Measurements from ENCODE around the gene GASK1A.

The GASK1A gene

GRCh38 chr3:43014241-43014640, 35.1 kb downstream of the GASK1A start:
- DNase-seq (ENCODE audit: low read depth), result no peak
- no peak overlapping the region for H3K4me3 ChIP-seq (ENCODE audit: low read depth, low read length)
- TF ChIP-seq, protein P1, sequence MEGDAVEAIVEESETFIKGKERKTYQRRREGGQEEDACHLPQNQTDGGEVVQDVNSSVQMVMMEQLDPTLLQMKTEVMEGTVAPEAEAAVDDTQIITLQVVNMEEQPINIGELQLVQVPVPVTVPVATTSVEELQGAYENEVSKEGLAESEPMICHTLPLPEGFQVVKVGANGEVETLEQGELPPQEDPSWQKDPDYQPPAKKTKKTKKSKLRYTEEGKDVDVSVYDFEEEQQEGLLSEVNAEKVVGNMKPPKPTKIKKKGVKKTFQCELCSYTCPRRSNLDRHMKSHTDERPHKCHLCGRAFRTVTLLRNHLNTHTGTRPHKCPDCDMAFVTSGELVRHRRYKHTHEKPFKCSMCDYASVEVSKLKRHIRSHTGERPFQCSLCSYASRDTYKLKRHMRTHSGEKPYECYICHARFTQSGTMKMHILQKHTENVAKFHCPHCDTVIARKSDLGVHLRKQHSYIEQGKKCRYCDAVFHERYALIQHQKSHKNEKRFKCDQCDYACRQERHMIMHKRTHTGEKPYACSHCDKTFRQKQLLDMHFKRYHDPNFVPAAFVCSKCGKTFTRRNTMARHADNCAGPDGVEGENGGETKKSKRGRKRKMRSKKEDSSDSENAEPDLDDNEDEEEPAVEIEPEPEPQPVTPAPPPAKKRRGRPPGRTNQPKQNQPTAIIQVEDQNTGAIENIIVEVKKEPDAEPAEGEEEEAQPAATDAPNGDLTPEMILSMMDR (IDR thresholded peaks at IDR 0.05; ENCODE audit: low read depth, low read length), result no peak
- TF ChIP-seq POLR2A (IDR thresholded peaks at IDR 0.05; ENCODE audit: extremely low read depth, insufficient read length), result no peak
- TF ChIP-seq MAX (IDR thresholded peaks at IDR 0.05; ENCODE audit: low read depth, low read length), result no peak
- TF ChIP-seq MYC (IDR thresholded peaks at IDR 0.05; ENCODE audit: low read depth, low read length), result no peak

DNA sequence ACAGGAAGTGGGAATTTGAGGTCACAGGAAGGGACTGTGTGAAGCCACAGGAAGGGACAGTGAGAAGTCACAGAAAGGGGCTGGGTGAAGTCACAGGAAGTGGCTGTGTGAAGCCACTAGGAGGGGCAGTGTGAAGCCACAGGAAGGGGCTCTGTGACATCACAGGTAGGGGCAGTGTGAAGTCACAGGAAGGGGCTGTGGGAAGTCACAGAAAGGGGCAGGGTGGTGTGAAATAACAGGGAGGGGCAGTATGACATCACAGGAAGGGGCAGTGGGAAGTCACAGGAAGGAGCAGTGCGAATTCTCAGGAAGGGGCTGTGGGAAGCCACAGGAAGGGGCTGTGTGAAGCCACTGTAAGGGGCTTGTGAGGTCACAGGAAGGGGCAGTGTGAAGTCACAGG, 35.8 kb downstream of the GASK1A start:
- H3K4me3 ChIP-seq (ENCODE audit: low read depth, low read length), result no peak overlapping the region
- no peak for DNase-seq (ENCODE audit: low read depth)
- TF ChIP-seq MAX (IDR thresholded peaks at IDR 0.05; ENCODE audit: low read depth, low read length), result no peak
- TF ChIP-seq, protein P1 (IDR thresholded peaks at IDR 0.05; ENCODE audit: low read depth, low read length), result no peak
- TF ChIP-seq POLR2A (IDR thresholded peaks at IDR 0.05; ENCODE audit: extremely low read depth, insufficient read length), result no peak

GRCh38 chr3:43015572-43015971, 36.5 kb downstream of the GASK1A start:
- DNase-seq (ENCODE audit: low read depth), result no peak
- H3K4me3 ChIP-seq (ENCODE audit: low read depth, low read length), result no peak overlapping the region
- TF ChIP-seq, protein P1 (IDR thresholded peaks at IDR 0.05; ENCODE audit: low read depth, low read length), result no peak
- no peak for TF ChIP-seq MYC (IDR thresholded peaks at IDR 0.05; ENCODE audit: low read depth, low read length)
- TF ChIP-seq MAX (IDR thresholded peaks at IDR 0.05; ENCODE audit: low read depth, low read length), result no peak
- no peak for TF ChIP-seq POLR2A (IDR thresholded peaks at IDR 0.05; ENCODE audit: extremely low read depth, insufficient read length)

DNA sequence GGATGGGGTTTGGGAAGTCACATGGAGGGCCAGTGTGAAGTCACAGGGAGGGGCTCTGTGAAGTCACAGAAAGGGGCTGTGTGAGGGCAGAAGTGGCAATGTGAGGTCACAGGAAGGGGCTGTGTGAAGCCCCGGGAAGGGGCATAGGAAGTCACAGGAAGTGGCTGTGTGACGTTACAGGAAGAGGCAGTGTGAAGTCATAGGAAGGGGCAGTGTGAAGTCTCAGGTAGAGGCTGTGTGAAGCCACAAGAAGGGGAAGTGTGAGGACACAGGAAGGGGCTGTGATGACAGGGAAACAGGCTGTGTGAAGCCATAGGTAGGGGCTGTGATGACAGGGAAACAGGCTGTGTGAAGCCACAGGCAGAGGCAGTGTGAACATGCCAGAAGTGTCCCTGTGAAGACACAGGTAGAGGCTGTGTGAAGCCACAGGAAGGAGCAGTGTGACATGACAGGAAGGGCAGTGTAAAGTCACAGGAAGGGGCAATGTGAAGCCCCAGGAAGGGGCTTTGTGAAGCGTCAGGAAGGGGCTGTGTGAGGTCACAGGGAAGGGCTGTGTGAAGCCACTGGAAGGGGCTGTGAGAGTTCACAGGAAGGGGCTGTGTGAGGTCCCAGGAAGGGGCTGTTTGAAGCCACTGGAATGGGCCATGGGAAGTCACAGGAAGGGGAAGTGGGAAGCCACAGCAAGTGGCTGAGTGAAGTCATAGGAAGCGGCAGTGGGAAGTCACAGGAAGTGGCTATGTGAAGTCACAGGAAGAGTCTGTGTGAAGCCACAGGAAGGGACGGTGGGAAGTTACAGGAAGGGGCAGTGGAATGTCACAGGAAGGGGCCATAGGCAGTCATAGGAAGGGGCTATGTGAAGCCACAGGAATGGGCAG, 37.1 kb downstream of the GASK1A start:
- no peak for DNase-seq (ENCODE audit: low read depth)
- TF ChIP-seq POLR2A (IDR thresholded peaks at IDR 0.05; ENCODE audit: extremely low read depth, insufficient read length), result no peak
- no peak overlapping the region for H3K4me3 ChIP-seq (ENCODE audit: low read depth, low read length)

GRCh38 chr3:43017004-43017403, 37.9 kb downstream of the GASK1A start:
- no peak for DNase-seq (ENCODE audit: low read depth)
- H3K4me3 ChIP-seq (ENCODE audit: low read depth, low read length), result no peak overlapping the region
- TF ChIP-seq MYC (IDR thresholded peaks at IDR 0.05; ENCODE audit: low read depth, low read length) (no peak), POLR2A (IDR thresholded peaks at IDR 0.05; ENCODE audit: extremely low read depth, insufficient read length) (no peak), MAX (IDR thresholded peaks at IDR 0.05; ENCODE audit: low read depth, low read length) (no peak)
- TF ChIP-seq, protein P1 (IDR thresholded peaks at IDR 0.05; ENCODE audit: low read depth, low read length), result no peak

GRCh38 chr3:43017593-43018195, 38.6 kb downstream of the GASK1A start:
- no peak overlapping the region for H3K4me3 ChIP-seq (ENCODE audit: low read depth, low read length)
- DNase-seq (ENCODE audit: low read depth), result no peak
- TF ChIP-seq POLR2A (IDR thresholded peaks at IDR 0.05; ENCODE audit: extremely low read depth, insufficient read length) (no peak), MYC (IDR thresholded peaks at IDR 0.05; ENCODE audit: low read depth, low read length) (no peak), MAX (IDR thresholded peaks at IDR 0.05; ENCODE audit: low read depth, low read length) (no peak)
- TF ChIP-seq, protein P1 (IDR thresholded peaks at IDR 0.05; ENCODE audit: low read depth, low read length), result no peak
